OCI-LY1 (cell line): ENCODE results near the gene BLM.

Experiments used
- H2AFZ ChIP-seq: fragments of 200-600 bp; sonication (generic), shearing (Covaris generic); 2 replicates; pipeline ENCODE4 v1.6.0; 2014; ENCODE audit warnings: antibody characterized with exemption, mild to moderate bottlenecking, low read length
- H3F3A ChIP-seq: fragments of 200-600 bp; sonication (generic), shearing (Covaris generic); 2 replicates; pipeline ENCODE4 v1.6.0; 2014; ENCODE audit warnings: mild to moderate bottlenecking, antibody characterized with exemption, low read length, moderate library complexity; ENCODE audit not compliant: insufficient read depth
- H3K27ac ChIP-seq: fragments of 200-600 bp; sonication (generic); 2 replicates; pipeline ENCODE4 v1.5.1; 2014; ENCODE audit warnings: low read length, mixed run types, mild to moderate bottlenecking, low read depth; ENCODE audit not compliant: poor library complexity, severe bottlenecking
- H3K27me3 ChIP-seq: fragments of 200-600 bp; sonication (generic); 2 replicates; pipeline ENCODE4 v1.6.0; 2014; ENCODE audit warnings: antibody characterized with exemption, mild to moderate bottlenecking, low read length, moderate library complexity; ENCODE audit not compliant: insufficient read depth
- H3K36me3 ChIP-seq: fragments of 200-600 bp; sonication (generic); 2 replicates; pipeline ENCODE4 v1.6.1; 2014; ENCODE audit warnings: mild to moderate bottlenecking, antibody characterized with exemption, low read length, moderate library complexity, mixed read lengths; ENCODE audit not compliant: insufficient read depth
- H3K4me1 ChIP-seq: fragments of 200-600 bp; sonication (generic); 2 replicates; pipeline ENCODE4 v1.5.1; 2014; ENCODE audit warnings: mild to moderate bottlenecking, low read length, moderate library complexity; ENCODE audit not compliant: insufficient read depth, severe bottlenecking
- H3K4me2 ChIP-seq: fragments of 200-600 bp; sonication (generic), shearing (Covaris generic); 2 replicates; pipeline ENCODE4 v1.6.1; 2014; ENCODE audit warnings: low read length
- H3K4me3 ChIP-seq: fragments of 200-600 bp; sonication (generic); 2 replicates; pipeline ENCODE4 v1.5.1; 2014; ENCODE audit warnings: low read length, low read depth, mild to moderate bottlenecking, mixed read lengths; ENCODE audit not compliant: poor library complexity, severe bottlenecking
- H3K79me2 ChIP-seq: fragments of 200-600 bp; shearing (Covaris generic); 2 replicates; pipeline ENCODE4 v1.6.1; 2016; ENCODE audit warnings: mixed run types, low read length, mixed read lengths; ENCODE audit not compliant: insufficient read depth
- H3K9ac ChIP-seq: fragments of 200-600 bp; sonication (generic), shearing (Covaris generic); 2 replicates; pipeline ENCODE4 v1.6.1; 2014; ENCODE audit warnings: mild to moderate bottlenecking, low read length, mixed read lengths
- H3K9me2 ChIP-seq: fragments of 200-600 bp; sonication (generic), shearing (Covaris generic); 2 replicates; pipeline ENCODE4 v1.6.1; 2014; ENCODE audit warnings: low read depth, mild to moderate bottlenecking, low read length, mixed read lengths
- H3K9me3 ChIP-seq: fragments of 200-600 bp; shearing (Covaris generic); 2 replicates; pipeline ENCODE4 v1.6.1; 2014; ENCODE audit warnings: low read length, mixed read lengths
- H4K20me1 ChIP-seq: fragments of 200-600 bp; sonication (generic), shearing (Covaris generic); 2 replicates; pipeline ENCODE4 v1.6.0; 2016; ENCODE audit warnings: mild to moderate bottlenecking, low read length; ENCODE audit not compliant: insufficient read depth
- CTCF ChIP-seq: fragments of 200-600 bp; sonication (generic), shearing (Covaris generic); IDR thresholded peaks from 2 replicates; pipeline ENCODE4 v1.5.1; 2017; ENCODE audit warnings: mild to moderate bottlenecking, antibody characterized with exemption, low read length, moderate library complexity, mixed read lengths
- EZH2 ChIP-seq: fragments of 200-600 bp; sonication (generic), shearing (Covaris generic); IDR thresholded peaks from 2 replicates; pipeline ENCODE4 v1.8.0; 2017; ENCODE audit warnings: borderline replicate concordance, mixed run types, mild to moderate bottlenecking, antibody characterized with exemption, low read length, moderate library complexity, mixed read lengths

BLM gene

GRCh38 chr15:90681480-90681879 lies 35.7 kb upstream of the BLM start:
- Histone ChIP-seq H2AFZ (no peak overlapping the region), H3K4me1 (peaks cover 12% of the 10 kb centered on the region), H3K4me3 (no peak overlapping the region), H3F3A (no peaks in the 10 kb centered on the region), H3K79me2 (no peaks in the 10 kb centered on the region), H3K27me3 (peaks cover under 1% of the 10 kb centered on the region; the same call in 1 of the 2 replicates), H3K36me3 (no peaks in the 10 kb centered on the region), H3K27ac (no peak overlapping the region), H4K20me1 (no peaks in the 10 kb centered on the region), H3K4me2 (no peak overlapping the region), H3K9me3 (no peaks in the 10 kb centered on the region), H3K9ac (no peak overlapping the region), H3K9me2 (no peaks in the 10 kb centered on the region)
- TF ChIP-seq CTCF (no peak), EZH2 (no peak)

GRCh38 chr15:90683371-90683770 lies 33.8 kb upstream of the BLM start:
- H2AFZ ChIP-seq = no peak overlapping the region
- no peaks in the 10 kb centered on the region for H3K9me2 ChIP-seq
- H3K9me3 ChIP-seq = peaks cover 4% of the 10 kb centered on the region; the same call in 1 of the 2 replicates
- no peak overlapping the region for H3K27ac ChIP-seq
- H3K36me3 ChIP-seq = peaks cover 1% of the 10 kb centered on the region; the same call in 1 of the 2 replicates
- H3K79me2 ChIP-seq = no peaks in the 10 kb centered on the region
- no peak overlapping the region for H3K4me2 ChIP-seq
- H3F3A ChIP-seq = no peaks in the 10 kb centered on the region
- no peak overlapping the region for H3K9ac ChIP-seq
- TF ChIP-seq CTCF (no peak), EZH2 (no peak)
- peaks cover 19% of the 10 kb centered on the region for H3K4me1 ChIP-seq
- no peak overlapping the region for H3K4me3 ChIP-seq
- H3K27me3 ChIP-seq = no peaks in the 10 kb centered on the region; the same call in 1 of the 2 replicates
- no peaks in the 10 kb centered on the region for H4K20me1 ChIP-seq

GRCh38 chr15:90683876-90684275 lies 33.3 kb upstream of the BLM start:
- Histone ChIP-seq H2AFZ (no peak overlapping the region), H3K79me2 (no peaks in the 10 kb centered on the region), H3K27me3 (no peaks in the 10 kb centered on the region; the same call in 1 of the 2 replicates), H3K4me1 (peaks cover 19% of the 10 kb centered on the region), H4K20me1 (no peaks in the 10 kb centered on the region), H3F3A (no peaks in the 10 kb centered on the region), H3K9me2 (no peaks in the 10 kb centered on the region), H3K4me3 (no peak overlapping the region), H3K9me3 (peaks cover 6% of the 10 kb centered on the region; the same call in 1 of the 2 replicates), H3K27ac (no peak overlapping the region), H3K9ac (no peak overlapping the region), H3K36me3 (peaks cover 2% of the 10 kb centered on the region; the same call in 1 of the 2 replicates), H3K4me2 (no peak overlapping the region)
- no peak for TF ChIP-seq EZH2
- TF ChIP-seq CTCF = no peak
